LHCN-M2 (cell line): ENCODE measurements around the gene ZMYND15. TPM values are rescaled to one million over a fixed set of nuclear protein-coding genes. Genes with fewer than 3 reads are reported as not detected.
A peak's percentile ranks its signal among the peaks of the same experiment; 100 is the strongest.

Experiments used
- DNase-seq: peaks from one replicate; pipeline ENCODE4 v3.0.0-alpha.2; 2012; ENCODE audit warnings: low read depth
- total RNA-seq: library from RNA; depleted of rRNA; stranded (reverse); fragments of >200 nt; gene quantifications from 2 replicates; pipeline ENCODE4 v1.2.3, GENCODE V29; 2014

The ZMYND15 gene
- total RNA-seq, 1 experiment from 2014 or later = 0.06 TPM

DNA sequence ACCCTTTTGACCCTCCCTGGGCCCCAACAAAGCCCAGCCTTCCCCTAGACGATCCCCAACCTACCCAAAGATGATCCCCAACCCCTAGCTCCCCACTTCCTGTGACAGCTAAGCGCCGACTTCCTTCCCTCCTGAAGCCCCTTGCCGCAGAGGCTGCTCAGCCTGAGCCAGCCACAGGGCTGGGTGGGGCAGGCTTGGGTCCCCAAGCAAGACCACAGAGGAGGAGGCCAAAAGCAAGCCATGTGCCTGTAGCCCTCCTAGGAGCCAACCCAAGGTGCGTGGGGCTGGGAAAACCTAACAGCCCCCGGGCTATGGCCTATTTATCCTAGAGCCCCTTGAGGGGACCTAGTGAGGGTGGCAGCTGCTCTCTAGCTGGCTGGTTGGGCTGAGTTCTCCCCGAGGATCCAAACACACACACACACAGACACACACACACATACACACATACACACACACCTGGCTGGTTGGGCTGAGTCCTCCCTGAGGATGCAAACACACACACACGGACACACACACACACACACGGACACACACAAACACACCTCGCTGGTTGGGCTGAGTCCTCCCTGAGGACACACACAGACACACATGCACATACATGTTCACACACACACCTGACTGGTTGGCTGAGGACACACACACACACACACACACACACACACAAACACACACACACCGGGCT, 24.4 kb upstream of the ZMYND15 start:
- DNase-seq = no peak

- DNase-seq = no peak
Observed at GRCh38 chr17:4716081-4716480, 23.6 kb upstream of the ZMYND15 start.

GRCh38 chr17:4717791-4718190, 21.8 kb upstream of the ZMYND15 start:
- DNase-seq = no peak

- DNase-seq = no peak
Observed at GRCh38 chr17:4718276-4718675, 21.4 kb upstream of the ZMYND15 start.

GRCh38 chr17:4719146-4719545, 20.5 kb upstream of the ZMYND15 start:
- DNase-seq = no peak

DNA sequence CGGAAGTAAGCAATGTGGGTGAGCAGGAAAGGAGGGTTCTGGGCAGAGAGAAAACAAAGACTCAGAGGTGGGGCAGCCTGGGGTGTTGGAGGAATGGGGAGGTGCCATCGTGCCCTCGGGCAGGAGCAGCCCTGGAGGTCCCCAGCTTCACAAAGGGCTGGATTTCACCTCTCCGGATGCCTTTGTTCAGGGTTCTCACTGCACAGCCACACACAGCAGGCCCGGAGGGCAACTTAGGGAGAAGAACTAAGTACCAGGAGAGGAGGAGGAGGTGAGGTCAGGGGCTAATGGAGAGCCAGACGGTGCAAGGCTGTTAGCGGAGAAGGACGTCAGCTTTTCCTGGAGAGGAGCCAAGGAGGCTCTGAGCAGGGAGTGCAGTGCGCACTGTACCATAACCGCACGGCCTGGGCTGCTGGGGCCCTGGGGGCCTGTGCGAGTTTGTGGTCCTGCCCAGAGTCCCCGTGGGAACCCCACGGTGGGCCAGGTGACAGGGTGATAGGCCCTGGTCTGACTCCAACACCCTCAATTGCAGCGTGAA, 19.9 kb upstream of the ZMYND15 start:
- DNase-seq = no peak

- no peak for DNase-seq
Observed at GRCh38 chr17:4720787-4721186, 18.8 kb upstream of the ZMYND15 start.

DNA sequence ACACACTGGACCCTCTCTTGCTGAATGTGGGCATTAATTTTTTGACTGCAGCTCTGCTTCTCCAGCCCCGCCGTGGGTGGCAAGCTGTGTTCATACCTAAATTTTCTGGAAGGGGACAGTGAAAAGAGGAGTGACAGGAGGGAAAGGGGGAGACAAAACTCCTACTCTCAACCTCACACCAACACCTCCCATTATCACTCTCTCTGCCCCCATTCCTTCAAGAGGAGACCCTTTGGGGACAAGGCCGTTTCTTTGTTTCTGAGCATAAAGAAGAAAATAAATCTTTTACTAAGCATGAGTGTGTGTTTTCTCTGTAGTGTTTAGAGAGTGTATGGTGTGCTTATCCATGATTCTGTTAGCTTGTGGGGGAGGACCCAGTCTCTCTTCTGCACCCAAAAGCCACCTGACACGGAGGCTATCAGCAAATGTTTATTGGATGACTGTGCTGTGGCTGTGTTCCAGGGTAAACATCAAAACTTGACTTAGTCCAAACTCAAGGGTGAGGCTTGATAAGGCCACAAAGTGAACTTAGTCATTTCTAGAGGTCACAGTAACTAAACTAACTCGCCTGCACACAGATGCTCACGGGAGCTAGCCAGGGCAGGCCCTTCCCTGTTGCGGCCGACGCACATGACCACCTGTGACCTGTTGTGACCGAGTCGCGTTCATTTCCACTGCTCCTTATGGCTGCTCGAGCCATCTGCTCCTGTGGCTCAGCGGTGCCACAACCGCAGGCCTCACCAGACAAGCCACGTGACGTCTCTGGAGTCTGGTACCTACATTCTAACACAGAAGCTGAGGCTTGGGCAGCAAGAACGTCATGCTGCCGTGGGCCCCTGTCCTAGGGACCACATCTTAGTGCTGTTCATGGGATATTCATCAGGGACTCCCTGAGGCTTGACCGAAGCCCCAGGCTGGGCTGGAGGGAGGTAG, 18.2 kb upstream of the ZMYND15 start:
- DNase-seq = peak; percentile 61

DNA sequence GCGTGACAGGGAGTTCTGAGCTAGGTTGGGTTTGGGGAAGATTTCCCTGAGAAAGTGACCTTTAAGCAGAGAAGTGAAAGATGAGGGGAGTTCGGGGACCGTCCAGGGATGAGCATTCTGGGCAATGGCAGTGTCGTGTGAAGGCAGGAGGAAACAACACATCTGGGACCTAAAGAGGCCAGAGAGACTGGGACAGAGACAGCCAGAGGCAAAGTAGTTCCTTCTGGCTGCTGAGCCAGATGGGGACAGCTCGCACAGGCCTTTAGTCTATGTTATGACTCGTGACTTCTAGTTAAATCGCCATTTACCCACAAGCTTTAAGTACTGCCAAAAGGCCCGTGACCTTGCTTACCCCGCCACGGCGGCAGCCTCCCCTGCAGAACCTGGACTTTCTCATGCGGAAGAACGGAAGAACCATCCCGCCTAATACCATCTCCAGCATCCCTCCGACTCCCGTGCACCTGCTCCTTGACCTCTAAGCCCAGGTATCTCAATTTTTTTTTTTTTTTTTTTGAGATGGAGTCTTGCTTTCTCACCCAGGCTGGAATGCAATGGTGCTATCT, 16.9 kb upstream of the ZMYND15 start:
- DNase-seq = no peak

- DNase-seq = no peak
Observed at GRCh38 chr17:4724650-4725049, 15.0 kb upstream of the ZMYND15 start.

GRCh38 chr17:4725646-4726310, 13.9 kb upstream of the ZMYND15 start:
- no peak for DNase-seq

GRCh38 chr17:4728124-4728523, 11.5 kb upstream of the ZMYND15 start:
- no peak for DNase-seq

- no peak for DNase-seq
Observed at GRCh38 chr17:4733073-4733531, 6.5 kb upstream of the ZMYND15 start.

GRCh38 chr17:4734857-4735475, 4.7 kb upstream of the ZMYND15 start:
- DNase-seq = no peak

DNA sequence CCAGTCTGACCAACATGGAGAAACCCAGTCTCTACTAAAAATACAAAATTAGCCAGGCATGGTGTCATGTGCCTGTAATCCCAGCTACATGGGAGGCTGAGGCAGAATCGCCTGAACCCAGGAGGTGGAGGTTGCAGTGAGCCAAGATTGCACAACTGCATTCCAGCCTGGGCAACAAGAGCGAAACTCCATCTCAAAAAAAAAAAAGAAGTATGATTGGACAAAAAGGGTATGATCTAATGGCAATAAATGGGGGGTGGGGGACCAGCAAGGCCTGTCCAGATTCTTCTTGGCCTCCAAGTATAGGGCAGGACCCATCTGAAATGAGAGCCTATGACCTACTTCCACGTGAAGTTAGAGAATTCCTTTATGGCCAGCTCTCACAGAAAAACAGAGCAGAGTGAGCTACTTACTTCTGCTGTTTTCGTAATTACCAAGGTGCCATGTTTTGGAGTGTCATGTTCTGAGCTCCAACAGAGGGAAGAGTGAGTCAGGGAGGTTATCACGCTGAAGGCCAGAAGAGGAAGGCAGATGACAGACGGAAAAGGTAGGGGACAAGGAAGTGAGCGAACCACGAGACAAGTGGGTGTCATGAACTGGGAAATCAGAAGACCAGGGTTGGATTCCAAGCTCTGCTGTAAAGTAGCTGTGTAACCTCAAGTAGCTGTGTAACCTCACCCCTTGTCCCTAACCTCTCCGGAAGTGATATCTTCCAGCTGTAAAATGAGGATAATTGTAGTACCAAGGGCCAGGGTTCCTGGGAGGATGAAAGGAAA, 3.6 kb upstream of the ZMYND15 start:
- DNase-seq = no peak

DNA sequence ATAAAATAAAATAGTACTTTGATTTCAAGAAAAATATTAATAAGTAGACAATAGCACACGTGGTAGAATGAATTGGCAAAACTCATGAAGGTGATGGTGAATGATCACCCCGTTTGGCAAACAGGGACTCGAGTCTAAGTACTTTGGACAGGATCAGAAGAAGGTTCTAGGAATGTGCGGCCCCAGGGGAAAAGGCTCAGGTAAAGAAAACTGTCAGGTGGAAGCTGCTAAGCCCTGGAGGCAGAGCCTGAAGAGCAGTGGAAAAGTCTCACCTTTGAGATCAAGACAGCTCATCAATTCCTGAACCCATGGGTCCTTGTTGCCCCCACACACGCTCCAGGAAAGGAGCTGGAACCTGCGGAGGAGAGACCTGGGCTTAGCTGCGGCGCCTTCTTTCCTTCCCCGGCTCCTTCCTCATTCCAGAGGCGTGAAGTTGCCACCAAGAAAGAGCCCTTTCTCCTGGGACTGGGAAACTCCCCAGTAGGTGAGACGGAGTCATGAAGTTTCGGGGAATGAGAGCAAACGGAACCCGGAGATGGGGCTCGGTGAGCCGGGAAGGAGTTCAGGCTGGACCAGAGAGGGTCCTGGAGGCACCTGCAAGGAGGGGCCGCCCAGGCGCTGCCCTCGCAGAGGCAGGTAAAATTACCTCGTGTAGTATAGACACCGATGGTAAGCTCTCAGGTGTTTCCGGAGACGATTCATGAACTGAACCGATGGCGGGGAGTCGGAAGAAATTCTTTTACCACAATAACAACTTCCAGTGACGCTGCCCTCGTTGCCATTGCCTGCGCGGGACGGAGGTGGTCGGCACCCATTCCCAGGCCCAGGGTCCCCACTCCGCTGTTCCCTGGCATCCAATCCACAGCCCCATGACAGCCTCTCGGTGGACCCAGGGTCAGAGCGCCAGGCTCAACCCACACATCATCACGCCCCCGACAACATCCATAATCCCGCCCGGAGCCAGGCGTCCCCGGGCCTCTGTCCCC, 1.2 kb upstream of the ZMYND15 start:
- no peak for DNase-seq

DNA sequence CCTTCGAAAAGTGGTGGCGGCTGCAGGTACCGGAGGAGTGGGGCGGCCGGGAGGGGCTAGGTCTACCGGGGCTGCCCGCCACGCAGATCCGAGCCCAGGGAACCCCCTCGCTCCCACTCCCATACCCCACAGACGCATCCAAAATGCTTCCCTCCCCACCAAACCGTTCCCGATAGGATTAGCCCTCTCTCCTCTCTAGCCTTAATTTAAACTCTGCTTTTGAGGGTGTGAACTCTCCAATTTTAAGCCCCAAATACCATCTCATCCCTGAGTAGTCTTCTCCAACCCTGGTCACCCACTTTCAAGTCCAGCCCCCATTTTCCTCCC, 355 bp downstream of the ZMYND15 start:
- DNase-seq = no peak

DNA sequence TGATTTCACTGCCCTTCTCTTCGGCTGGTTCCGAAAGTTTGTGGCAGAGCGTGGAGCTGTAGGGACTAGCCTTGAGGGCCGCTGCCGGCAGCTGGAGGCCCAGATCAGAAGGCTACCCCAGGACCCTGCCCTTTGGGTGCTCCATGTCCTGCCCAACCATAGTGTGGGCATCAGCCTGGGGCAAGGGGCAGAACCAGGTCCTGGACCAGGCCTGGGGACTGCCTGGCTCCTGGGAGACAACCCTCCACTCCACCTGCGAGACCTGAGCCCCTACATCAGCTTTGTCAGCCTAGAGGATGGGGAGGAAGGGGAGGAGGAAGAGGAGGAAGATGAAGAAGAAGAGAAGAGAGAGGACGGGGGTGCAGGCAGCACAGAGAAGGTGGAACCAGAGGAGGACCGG, 951 bp downstream of the ZMYND15 start:
- DNase-seq = no peak

GRCh38 chr17:4741544-4741943, 1.9 kb downstream of the ZMYND15 start:
- no peak for DNase-seq
